Measurements from ENCODE around the gene RRM2.

Gene RRM2

GRCh38 chr2:10080536-10081304 is 41.8 kb upstream of the RRM2 start:
- no peak overlapping the region for H2BK5ac ChIP-seq (ENCODE audit: low read length)
- no peak overlapping the region for H3K23ac ChIP-seq (ENCODE audit: low read length)
- H3K79me2 ChIP-seq (ENCODE audit: control insufficient read depth, insufficient read depth, low read length), result no peaks in the 10 kb centered on the region
- no peaks in the 10 kb centered on the region for H3K36me3 ChIP-seq (ENCODE audit: control insufficient read depth, insufficient read depth, low read length)
- no peaks in the 10 kb centered on the region for H3K79me1 ChIP-seq (ENCODE audit: low read length)
- no peak overlapping the region for H4K5ac ChIP-seq (ENCODE audit: low read length)
- peak overlapping the region; percentile 25 for H3K4me2 ChIP-seq (ENCODE audit: low read length)
- peak overlapping the region; percentile 64 for H3K56ac ChIP-seq (ENCODE audit: low read length)
- no peak overlapping the region for H3K4ac ChIP-seq (ENCODE audit: low read depth, low read length)
- DNase-seq, result no peak
- H3K4me3 ChIP-seq (ENCODE audit: low read length), result no peak overlapping the region
- H2AK5ac ChIP-seq (ENCODE audit: low read length), result no peak overlapping the region
- no peak overlapping the region for H2BK120ac ChIP-seq (ENCODE audit: low read depth, low read length)
- no peak overlapping the region for H3K27ac ChIP-seq (ENCODE audit: low read depth, low read length)
- no peak overlapping the region for H2BK15ac ChIP-seq (replicated peaks; ENCODE audit: low read depth)
- no CpG with 5 or more reads among the region's 45 CpGs for WGBS (ENCODE audit: extremely low coverage, insufficient coverage, low lambda C conversion rate)
- no peak overlapping the region for H4K8ac ChIP-seq (ENCODE audit: low read depth, low read length)
- H3K27me3 ChIP-seq (ENCODE audit: insufficient read depth, low read length, poor library complexity), result peaks cover 17% of the 10 kb centered on the region
- no peak overlapping the region for H3K18ac ChIP-seq (ENCODE audit: low read length)
- H3K4me1 ChIP-seq (ENCODE audit: control insufficient read depth, low read depth, low read length), result no peaks in the 10 kb centered on the region
- H3K9ac ChIP-seq (ENCODE audit: low read length), result peak overlapping the region; percentile 21

GRCh38 chr2:10083046-10083445 is 39.5 kb upstream of the RRM2 start:
- Histone ChIP-seq H3K4me2 (ENCODE audit: low read length) (no peak overlapping the region), H4K8ac (ENCODE audit: low read depth, low read length) (no peak overlapping the region), H3K18ac (ENCODE audit: low read length) (no peak overlapping the region), H3K4me3 (ENCODE audit: low read length) (no peak overlapping the region), H3K79me1 (ENCODE audit: low read length) (no peaks in the 10 kb centered on the region), H3K9ac (ENCODE audit: low read length) (no peak overlapping the region), H3K36me3 (ENCODE audit: control insufficient read depth, insufficient read depth, low read length) (no peaks in the 10 kb centered on the region), H3K79me2 (ENCODE audit: control insufficient read depth, insufficient read depth, low read length) (no peaks in the 10 kb centered on the region), H3K56ac (ENCODE audit: low read length) (no peak overlapping the region), H2BK5ac (ENCODE audit: low read length) (no peak overlapping the region), H3K27ac (ENCODE audit: low read depth, low read length) (no peak overlapping the region), H4K5ac (ENCODE audit: low read length) (no peak overlapping the region), H3K27me3 (ENCODE audit: insufficient read depth, low read length, poor library complexity) (peaks cover 16% of the 10 kb centered on the region), H3K4ac (ENCODE audit: low read depth, low read length) (no peak overlapping the region), H2AK5ac (ENCODE audit: low read length) (no peak overlapping the region), H2BK15ac (replicated peaks; ENCODE audit: low read depth) (no peak overlapping the region), H3K4me1 (ENCODE audit: control insufficient read depth, low read depth, low read length) (no peaks in the 10 kb centered on the region), H2BK120ac (ENCODE audit: low read depth, low read length) (no peak overlapping the region), H3K23ac (ENCODE audit: low read length) (no peak overlapping the region)
- no peak for DNase-seq
- WGBS (ENCODE audit: extremely low coverage, insufficient coverage, low lambda C conversion rate), result no CpG with 5 or more reads among the region's 5 CpGs

GRCh38 chr2:10083692-10084211 is 38.8 kb upstream of the RRM2 start:
- H2BK5ac ChIP-seq (ENCODE audit: low read length), result no peak overlapping the region
- H4K8ac ChIP-seq (ENCODE audit: low read depth, low read length), result no peak overlapping the region
- H3K18ac ChIP-seq (ENCODE audit: low read length), result no peak overlapping the region
- no peak overlapping the region for H3K4ac ChIP-seq (ENCODE audit: low read depth, low read length)
- H2BK15ac ChIP-seq (replicated peaks; ENCODE audit: low read depth), result no peak overlapping the region
- H3K36me3 ChIP-seq (ENCODE audit: control insufficient read depth, insufficient read depth, low read length), result no peaks in the 10 kb centered on the region
- no peak overlapping the region for H2AK5ac ChIP-seq (ENCODE audit: low read length)
- no peak for DNase-seq
- no CpG with 5 or more reads among the region's 13 CpGs for WGBS (ENCODE audit: extremely low coverage, insufficient coverage, low lambda C conversion rate)
- H3K9ac ChIP-seq (ENCODE audit: low read length), result no peak overlapping the region
- H3K4me2 ChIP-seq (ENCODE audit: low read length), result no peak overlapping the region
- no peak overlapping the region for H3K56ac ChIP-seq (ENCODE audit: low read length)
- H3K4me3 ChIP-seq (ENCODE audit: low read length), result no peak overlapping the region
- H3K27me3 ChIP-seq (ENCODE audit: insufficient read depth, low read length, poor library complexity), result peaks cover 12% of the 10 kb centered on the region
- no peak overlapping the region for H4K5ac ChIP-seq (ENCODE audit: low read length)
- H3K27ac ChIP-seq (ENCODE audit: low read depth, low read length), result no peak overlapping the region
- no peak overlapping the region for H2BK120ac ChIP-seq (ENCODE audit: low read depth, low read length)
- H3K79me1 ChIP-seq (ENCODE audit: low read length), result no peaks in the 10 kb centered on the region
- H3K23ac ChIP-seq (ENCODE audit: low read length), result no peak overlapping the region
- no peaks in the 10 kb centered on the region for H3K4me1 ChIP-seq (ENCODE audit: control insufficient read depth, low read depth, low read length)
- H3K79me2 ChIP-seq (ENCODE audit: control insufficient read depth, insufficient read depth, low read length), result no peaks in the 10 kb centered on the region

- H3K79me2 ChIP-seq (ENCODE audit: control insufficient read depth, insufficient read depth, low read length), result no peaks in the 10 kb centered on the region
- WGBS (ENCODE audit: extremely low coverage, insufficient coverage, low lambda C conversion rate), result 100% methylated on average over 1 of the region's 12 CpGs
These were observed 38.2 kb upstream of the RRM2 start for GRCh38 chr2:10084223-10084865.

GRCh38 chr2:10085043-10085667 is 37.4 kb upstream of the RRM2 start:
- Histone ChIP-seq H3K4me3 (ENCODE audit: low read length) (no peak overlapping the region), H3K9ac (ENCODE audit: low read length) (no peak overlapping the region), H3K79me2 (ENCODE audit: control insufficient read depth, insufficient read depth, low read length) (no peaks in the 10 kb centered on the region), H4K8ac (ENCODE audit: low read depth, low read length) (no peak overlapping the region), H3K36me3 (ENCODE audit: control insufficient read depth, insufficient read depth, low read length) (no peaks in the 10 kb centered on the region), H3K79me1 (ENCODE audit: low read length) (no peaks in the 10 kb centered on the region), H3K4ac (ENCODE audit: low read depth, low read length) (no peak overlapping the region), H3K4me1 (ENCODE audit: control insufficient read depth, low read depth, low read length) (no peaks in the 10 kb centered on the region), H3K4me2 (ENCODE audit: low read length) (no peak overlapping the region), H2AK5ac (ENCODE audit: low read length) (no peak overlapping the region), H3K23ac (ENCODE audit: low read length) (no peak overlapping the region), H3K56ac (ENCODE audit: low read length) (no peak overlapping the region), H2BK15ac (replicated peaks; ENCODE audit: low read depth) (no peak overlapping the region), H3K27ac (ENCODE audit: low read depth, low read length) (no peak overlapping the region), H3K18ac (ENCODE audit: low read length) (no peak overlapping the region), H2BK5ac (ENCODE audit: low read length) (no peak overlapping the region), H2BK120ac (ENCODE audit: low read depth, low read length) (no peak overlapping the region), H4K5ac (ENCODE audit: low read length) (no peak overlapping the region), H3K27me3 (ENCODE audit: insufficient read depth, low read length, poor library complexity) (peaks cover 7% of the 10 kb centered on the region)
- no CpG with 5 or more reads among the region's 6 CpGs for WGBS (ENCODE audit: extremely low coverage, insufficient coverage, low lambda C conversion rate)
- DNase-seq, result no peak

More at GRCh38 chr2:10084223-10084865, 38.2 kb upstream of the RRM2 start:
- Histone ChIP-seq H3K79me1 (ENCODE audit: low read length) (no peaks in the 10 kb centered on the region), H3K9ac (ENCODE audit: low read length) (no peak overlapping the region), H3K18ac (ENCODE audit: low read length) (no peak overlapping the region), H4K8ac (ENCODE audit: low read depth, low read length) (no peak overlapping the region), H2BK15ac (replicated peaks; ENCODE audit: low read depth) (no peak overlapping the region), H3K27ac (ENCODE audit: low read depth, low read length) (no peak overlapping the region), H3K4ac (ENCODE audit: low read depth, low read length) (no peak overlapping the region), H4K5ac (ENCODE audit: low read length) (no peak overlapping the region), H3K4me1 (ENCODE audit: control insufficient read depth, low read depth, low read length) (no peaks in the 10 kb centered on the region), H3K56ac (ENCODE audit: low read length) (no peak overlapping the region), H2BK120ac (ENCODE audit: low read depth, low read length) (no peak overlapping the region), H3K27me3 (ENCODE audit: insufficient read depth, low read length, poor library complexity) (peaks cover 7% of the 10 kb centered on the region), H3K4me2 (ENCODE audit: low read length) (no peak overlapping the region), H3K4me3 (ENCODE audit: low read length) (no peak overlapping the region), H3K23ac (ENCODE audit: low read length) (no peak overlapping the region), H3K36me3 (ENCODE audit: control insufficient read depth, insufficient read depth, low read length) (no peaks in the 10 kb centered on the region), H2AK5ac (ENCODE audit: low read length) (no peak overlapping the region), H2BK5ac (ENCODE audit: low read length) (no peak overlapping the region)
- DNase-seq, result no peak
